PC-3 (cell line): Measurements from ENCODE around the gene XIRP1.

Source experiments
- CTCF ChIP-seq: fragments of 300-600 bp; sonication (generic); conservative IDR thresholded peaks from 2 replicates; pipeline ENCODE4 v1.5.1; 2017; ENCODE audit warnings: antibody characterized with exemption, low read depth, mild to moderate bottlenecking, low read length
- EZH2 ChIP-seq: fragments of 300-600 bp; sonication (generic); IDR thresholded peaks from one replicate; pipeline ENCODE4 v1.6.1; 2017; ENCODE audit warnings: antibody characterized with exemption, mild to moderate bottlenecking, low read length; ENCODE audit not compliant: unreplicated experiment
- EZH2phosphoT487 ChIP-seq: fragments of 300-600 bp; sonication (generic); IDR thresholded peaks from 2 replicates; pipeline ENCODE4 v1.6.1; 2018; ENCODE audit warnings: mild to moderate bottlenecking, antibody characterized with exemption, low read length, borderline replicate concordance

GRCh38 chr3:39203402-39203801 lies 11.0 kb upstream of the XIRP1 start:
- TF ChIP-seq EZH2, result no peak
- TF ChIP-seq CTCF, result no peak
- TF ChIP-seq EZH2phosphoT487, result no peak
